Type B pancreatic cell (in vitro differentiated cells): Measurements from ENCODE around the gene SERGEF. TPM values are rescaled to one million over a fixed set of nuclear protein-coding genes. Genes with fewer than 3 reads are reported as not detected.

Experiments used
- DNase-seq: peaks from one replicate; pipeline ENCODE4 v3.0.0; 2021; ENCODE audit warnings: mixed read lengths; ENCODE audit not compliant: unreplicated experiment; ENCODE audit errors: extremely low spot score
- H3K27ac Mint-ChIP-seq: 2 replicates; pipeline ENCODE4 v1.8.0; 2021; ENCODE audit warnings: mild to moderate bottlenecking, mixed read lengths
- H3K27me3 Mint-ChIP-seq: 2 replicates; pipeline ENCODE4 v1.8.0; 2021; ENCODE audit warnings: mixed read lengths
- H3K36me3 Mint-ChIP-seq: 2 replicates; pipeline ENCODE4 v1.8.0; 2021; ENCODE audit warnings: mixed read lengths
- H3K4me1 Mint-ChIP-seq: one replicate; pipeline ENCODE4 v1.8.0; 2021; ENCODE audit warnings: mixed read lengths; ENCODE audit not compliant: unreplicated experiment
- H3K4me3 Mint-ChIP-seq: 2 replicates; pipeline ENCODE4 v1.8.0; 2021; ENCODE audit warnings: mild to moderate bottlenecking, mixed read lengths
- H3K9me3 Mint-ChIP-seq: 2 replicates; pipeline ENCODE4 v1.8.0; 2021; ENCODE audit warnings: mixed read lengths
- total RNA-seq: library from RNA; stranded (reverse); gene quantifications from 2 replicates; pipeline ENCODE4 v1.2.1, GENCODE V29; 2021; ENCODE audit warnings: low replicate concordance
- TF ChIP-seq, protein P1 (sequence below): fragments of 200-600 bp; sonication (generic); conservative IDR thresholded peaks from 2 replicates; pipeline ENCODE4 v1.5.0; 2021; ENCODE audit warnings: antibody characterized with exemption, mild to moderate bottlenecking

The SERGEF gene
- total RNA-seq, 1 donor from 2014 or later: 26.4 TPM

DNA sequence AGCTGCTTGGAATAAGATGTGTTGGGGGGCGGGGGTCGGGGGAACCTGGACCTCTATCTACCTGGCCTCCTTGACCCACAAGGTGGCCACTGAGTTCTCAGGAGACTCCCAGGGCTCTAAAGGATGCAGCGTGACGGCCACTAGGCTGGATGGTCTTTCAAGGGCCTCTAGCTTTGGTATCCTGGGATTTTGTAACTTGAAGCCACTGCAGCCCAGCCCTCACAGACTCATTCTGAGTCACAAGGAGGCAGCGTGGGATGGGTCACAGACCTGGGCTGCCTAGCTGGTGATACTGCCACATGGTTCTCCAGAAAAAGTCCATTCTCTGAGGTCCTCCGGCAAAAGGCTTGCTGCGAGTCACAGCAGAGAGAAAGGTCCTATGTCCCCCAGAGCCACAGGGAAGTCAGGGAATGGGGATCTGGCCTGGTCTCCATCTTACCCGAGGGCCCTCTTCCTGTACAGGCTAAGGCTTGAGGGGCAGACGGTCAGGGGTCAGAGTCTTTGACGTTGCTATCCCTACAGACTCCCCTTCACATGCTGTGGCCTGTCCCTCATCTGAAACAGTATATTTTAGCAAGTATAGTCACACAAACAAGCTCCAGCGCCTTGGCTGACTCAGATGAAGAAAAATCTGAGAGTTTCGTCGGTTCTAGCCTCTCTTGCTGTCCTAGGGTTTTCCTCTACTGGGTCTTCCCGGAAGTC is 225.9 kb downstream of the SERGEF start:
- TF ChIP-seq, protein P1, sequence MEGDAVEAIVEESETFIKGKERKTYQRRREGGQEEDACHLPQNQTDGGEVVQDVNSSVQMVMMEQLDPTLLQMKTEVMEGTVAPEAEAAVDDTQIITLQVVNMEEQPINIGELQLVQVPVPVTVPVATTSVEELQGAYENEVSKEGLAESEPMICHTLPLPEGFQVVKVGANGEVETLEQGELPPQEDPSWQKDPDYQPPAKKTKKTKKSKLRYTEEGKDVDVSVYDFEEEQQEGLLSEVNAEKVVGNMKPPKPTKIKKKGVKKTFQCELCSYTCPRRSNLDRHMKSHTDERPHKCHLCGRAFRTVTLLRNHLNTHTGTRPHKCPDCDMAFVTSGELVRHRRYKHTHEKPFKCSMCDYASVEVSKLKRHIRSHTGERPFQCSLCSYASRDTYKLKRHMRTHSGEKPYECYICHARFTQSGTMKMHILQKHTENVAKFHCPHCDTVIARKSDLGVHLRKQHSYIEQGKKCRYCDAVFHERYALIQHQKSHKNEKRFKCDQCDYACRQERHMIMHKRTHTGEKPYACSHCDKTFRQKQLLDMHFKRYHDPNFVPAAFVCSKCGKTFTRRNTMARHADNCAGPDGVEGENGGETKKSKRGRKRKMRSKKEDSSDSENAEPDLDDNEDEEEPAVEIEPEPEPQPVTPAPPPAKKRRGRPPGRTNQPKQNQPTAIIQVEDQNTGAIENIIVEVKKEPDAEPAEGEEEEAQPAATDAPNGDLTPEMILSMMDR: no peak
- no peak for DNase-seq
- Mint-ChIP-seq H3K4me1 (no peaks in the 10 kb centered on the region), H3K27me3 (no peaks in the 10 kb centered on the region), H3K27ac (no peak overlapping the region), H3K9me3 (peaks cover 4% of the 10 kb centered on the region), H3K4me3 (no peak overlapping the region), H3K36me3 (no peaks in the 10 kb centered on the region)

GRCh38 chr11:17783878-17784277 is 229.0 kb downstream of the SERGEF start:
- peaks cover 4% of the 10 kb centered on the region for H3K9me3 Mint-ChIP-seq
- no peak overlapping the region for H3K27ac Mint-ChIP-seq
- H3K4me3 Mint-ChIP-seq: no peak overlapping the region
- H3K36me3 Mint-ChIP-seq: no peaks in the 10 kb centered on the region
- DNase-seq: no peak
- TF ChIP-seq, protein P1: no peak
- no peaks in the 10 kb centered on the region for H3K4me1 Mint-ChIP-seq
- no peaks in the 10 kb centered on the region for H3K27me3 Mint-ChIP-seq

DNA sequence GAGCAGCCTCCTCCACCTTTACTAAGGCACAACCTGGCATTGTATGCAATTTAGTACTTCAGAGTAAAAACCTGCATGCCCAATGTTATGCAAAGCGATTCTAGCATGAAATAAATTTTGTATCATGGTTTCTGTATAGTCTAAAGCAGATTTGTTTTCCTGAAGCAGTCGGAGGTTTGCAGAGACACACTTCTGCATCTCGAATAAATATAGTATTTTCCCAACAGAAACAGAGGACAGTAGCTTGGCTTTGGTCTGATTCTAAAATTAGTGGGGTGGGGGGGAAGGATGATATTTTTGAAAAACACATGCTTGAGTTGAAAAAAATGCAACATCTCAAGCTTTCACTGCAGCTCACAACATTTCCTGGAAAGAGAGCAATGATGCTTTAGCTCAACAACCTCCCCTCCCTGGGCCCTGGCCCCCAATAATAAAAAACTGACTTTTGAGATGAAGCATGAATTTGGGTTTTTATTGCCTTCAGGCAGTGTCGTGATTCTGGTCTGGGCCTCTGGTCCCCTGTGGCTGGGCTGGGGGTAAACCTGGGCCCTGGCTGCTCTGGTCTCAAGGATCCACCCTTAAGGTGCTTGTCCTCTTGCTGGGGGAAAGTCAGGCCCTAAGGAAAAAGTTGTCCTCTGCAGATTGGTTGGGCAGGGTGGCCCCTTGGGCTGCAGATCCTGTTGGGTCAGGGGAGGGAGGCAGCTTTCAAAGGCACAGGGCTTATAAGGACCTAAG is 230.1 kb downstream of the SERGEF start:
- Mint-ChIP-seq H3K27ac (no peak overlapping the region), H3K4me3 (no peak overlapping the region), H3K27me3 (peaks cover 2% of the 10 kb centered on the region), H3K9me3 (peaks cover 4% of the 10 kb centered on the region), H3K36me3 (no peaks in the 10 kb centered on the region), H3K4me1 (no peaks in the 10 kb centered on the region)
- no peak for DNase-seq
- TF ChIP-seq, protein P1: no peak

- Mint-ChIP-seq H3K9me3 (peaks cover under 1% of the 10 kb centered on the region), H3K27me3 (peaks cover 3% of the 10 kb centered on the region), H3K36me3 (no peaks in the 10 kb centered on the region), H3K4me3 (no peak overlapping the region), H3K4me1 (no peaks in the 10 kb centered on the region), H3K27ac (no peak overlapping the region)
- TF ChIP-seq, protein P1: no peak
- no peak for DNase-seq
Measured at GRCh38 chr11:17782145-17782544, 230.7 kb downstream of the SERGEF start.

DNA sequence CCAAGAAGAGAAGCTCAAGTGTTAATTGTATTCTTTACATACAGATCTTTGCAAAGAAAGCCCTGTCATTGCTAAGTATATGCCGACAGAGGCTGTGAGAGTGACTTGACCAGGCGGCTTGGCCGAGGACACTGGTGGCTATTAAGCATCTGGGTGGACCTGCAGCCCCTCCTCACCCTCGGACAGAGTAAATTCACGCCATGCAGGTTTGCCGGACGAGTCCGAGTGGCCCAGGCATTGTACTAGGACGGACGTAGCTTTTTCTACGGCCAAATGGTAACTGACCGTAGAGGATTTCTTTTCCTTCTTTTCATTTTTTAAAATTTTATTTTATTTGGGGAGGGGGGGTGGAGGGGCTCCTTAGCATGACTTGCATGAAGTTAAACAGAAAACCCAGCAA is 231.2 kb downstream of the SERGEF start:
- TF ChIP-seq, protein P1: no peak
- Mint-ChIP-seq H3K4me3 (no peak overlapping the region), H3K27me3 (peaks cover 3% of the 10 kb centered on the region), H3K4me1 (no peaks in the 10 kb centered on the region), H3K9me3 (no peaks in the 10 kb centered on the region), H3K36me3 (no peaks in the 10 kb centered on the region), H3K27ac (no peak overlapping the region)
- DNase-seq: no peak
